ENCODE data around the gene ZFHX3.

The ZFHX3 gene

DNA sequence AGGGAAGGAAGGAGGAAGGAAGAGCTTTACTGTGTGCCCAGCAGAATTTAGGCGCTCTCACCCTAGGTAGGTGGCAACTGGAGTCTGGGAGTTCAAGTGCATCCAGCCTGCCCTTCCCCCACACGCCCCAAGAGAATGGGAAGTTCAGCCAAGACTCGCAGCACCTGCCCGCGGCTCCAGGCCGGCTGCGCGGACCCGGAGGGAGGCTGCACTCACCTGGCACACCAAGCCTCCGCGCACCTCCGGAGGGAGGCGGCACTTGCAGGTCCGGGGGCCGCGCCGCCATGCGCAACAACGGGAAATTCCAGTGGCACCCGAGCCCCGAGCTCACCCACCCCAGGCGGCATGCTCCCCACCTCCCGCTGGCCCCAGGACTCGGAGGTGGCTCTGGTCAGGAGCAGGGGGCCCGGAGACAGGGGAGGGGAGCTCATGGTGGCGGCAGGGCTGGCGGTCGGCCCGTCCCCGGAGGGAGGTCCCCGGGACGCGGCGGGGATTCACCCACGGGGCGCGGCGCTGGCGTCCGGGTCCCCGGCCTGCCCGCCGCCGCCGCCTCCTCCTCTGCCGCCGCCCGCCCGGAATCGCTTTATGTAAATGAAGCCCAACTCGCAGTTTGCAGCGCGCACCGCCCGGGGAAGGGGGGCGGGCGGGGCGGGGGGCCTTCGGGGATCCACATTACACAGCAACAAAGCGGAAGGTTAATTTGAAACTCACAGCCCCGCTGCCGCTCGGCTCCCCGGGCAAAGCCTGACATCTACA, at the start of gene ZFHX3:
TSS of gene ZFHX3 (minus strand) at position 593 of the 756 bp plus-strand sequence. CDS start 87,983 bp downstream, outside the sequence.
- no peaks in the 10 kb centered on the region for H3K36me3 ChIP-seq (ENCODE audit: control insufficient read depth in 1 of 2, insufficient read depth in 2 of 2, low read length in 2 of 2)
- no peaks in the 10 kb centered on the region for H3K9me3 ChIP-seq (ENCODE audit: control insufficient read depth in 1 of 2, low read length in 2 of 2)
- peak within 1 kb of the TSS; percentile 56 to 73 for H3K4me3 ChIP-seq (ENCODE audit: low read depth in 1 of 2, low read length in 2 of 2)
- H3K27me3 ChIP-seq (ENCODE audit: control insufficient read depth in 1 of 2, insufficient read depth in 2 of 2, low read length in 2 of 2) = no peaks in the 10 kb centered on the region
- H3K27ac ChIP-seq (ENCODE audit: low read depth, low read length) = peak within 1 kb of the TSS; percentile 48
- peak within 1 kb of the TSS; percentile 34 to 63 for H3K9ac ChIP-seq (ENCODE audit: low read depth in 1 of 2, low read length in 2 of 2)
- H3K4me1 ChIP-seq (ENCODE audit: control insufficient read depth in 1 of 2, insufficient read depth in 2 of 2, low read length in 2 of 2) = peaks cover 29 to 44% of the 10 kb centered on the region in 2 donors

DNA sequence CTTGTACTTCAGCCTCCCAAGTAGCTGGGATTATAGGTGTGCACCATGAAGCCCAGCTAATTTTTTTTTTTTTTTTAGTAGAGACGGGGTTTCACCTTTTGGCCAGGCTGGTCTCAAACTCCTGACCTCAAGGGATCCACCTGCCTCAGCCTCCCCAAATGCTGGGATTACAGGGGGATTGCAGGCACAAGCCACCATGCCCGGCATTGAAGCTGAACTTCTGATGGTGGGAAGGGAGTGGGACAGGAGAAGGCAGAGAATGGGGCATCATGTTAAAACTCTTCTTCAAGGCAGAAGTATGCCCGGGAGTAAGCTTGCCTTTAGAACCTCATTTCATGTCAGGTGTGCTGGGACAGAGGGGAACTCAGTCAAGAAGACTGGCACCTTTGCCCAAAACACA, 48.6 kb upstream of the ZFHX3 start:
- H3K9me3 ChIP-seq (ENCODE audit: control insufficient read depth in 1 of 2, low read length in 2 of 2) = no peaks in the 10 kb centered on the region
- H3K9ac ChIP-seq (ENCODE audit: low read depth in 1 of 2, low read length in 2 of 2) = no peak overlapping the region
- peaks cover 3 to 8% of the 10 kb centered on the region in 2 donors for H3K27me3 ChIP-seq (ENCODE audit: control insufficient read depth in 1 of 2, insufficient read depth in 2 of 2, low read length in 2 of 2)
- H3K4me1 ChIP-seq (ENCODE audit: control insufficient read depth in 1 of 2, insufficient read depth in 2 of 2, low read length in 2 of 2) = peaks cover 5 to 8% of the 10 kb centered on the region in 2 donors
- H3K27ac ChIP-seq (ENCODE audit: low read depth, low read length) = no peak overlapping the region
- no peaks in the 10 kb centered on the region for H3K36me3 ChIP-seq (ENCODE audit: control insufficient read depth in 1 of 2, insufficient read depth in 2 of 2, low read length in 2 of 2)
- no peak overlapping the region for H3K4me3 ChIP-seq (ENCODE audit: low read depth in 1 of 2, low read length in 2 of 2)

- no peak overlapping the region for H3K4me3 ChIP-seq (ENCODE audit: low read depth in 1 of 2, low read length in 2 of 2)
- peaks cover 5 to 8% of the 10 kb centered on the region in 2 donors for H3K4me1 ChIP-seq (ENCODE audit: control insufficient read depth in 1 of 2, insufficient read depth in 2 of 2, low read length in 2 of 2)
- H3K9me3 ChIP-seq (ENCODE audit: control insufficient read depth in 1 of 2, low read length in 2 of 2) = no peaks in the 10 kb centered on the region
- no peaks in the 10 kb centered on the region for H3K36me3 ChIP-seq (ENCODE audit: control insufficient read depth in 1 of 2, insufficient read depth in 2 of 2, low read length in 2 of 2)
- H3K9ac ChIP-seq (ENCODE audit: low read depth in 1 of 2, low read length in 2 of 2) = no peak overlapping the region
- H3K27me3 ChIP-seq (ENCODE audit: control insufficient read depth in 1 of 2, insufficient read depth in 2 of 2, low read length in 2 of 2) = peaks cover 3 to 8% of the 10 kb centered on the region in 2 donors
- no peak overlapping the region for H3K27ac ChIP-seq (ENCODE audit: low read depth, low read length)
Measured at GRCh38 chr16:73095885-73096421, 48.0 kb upstream of the ZFHX3 start.

DNA sequence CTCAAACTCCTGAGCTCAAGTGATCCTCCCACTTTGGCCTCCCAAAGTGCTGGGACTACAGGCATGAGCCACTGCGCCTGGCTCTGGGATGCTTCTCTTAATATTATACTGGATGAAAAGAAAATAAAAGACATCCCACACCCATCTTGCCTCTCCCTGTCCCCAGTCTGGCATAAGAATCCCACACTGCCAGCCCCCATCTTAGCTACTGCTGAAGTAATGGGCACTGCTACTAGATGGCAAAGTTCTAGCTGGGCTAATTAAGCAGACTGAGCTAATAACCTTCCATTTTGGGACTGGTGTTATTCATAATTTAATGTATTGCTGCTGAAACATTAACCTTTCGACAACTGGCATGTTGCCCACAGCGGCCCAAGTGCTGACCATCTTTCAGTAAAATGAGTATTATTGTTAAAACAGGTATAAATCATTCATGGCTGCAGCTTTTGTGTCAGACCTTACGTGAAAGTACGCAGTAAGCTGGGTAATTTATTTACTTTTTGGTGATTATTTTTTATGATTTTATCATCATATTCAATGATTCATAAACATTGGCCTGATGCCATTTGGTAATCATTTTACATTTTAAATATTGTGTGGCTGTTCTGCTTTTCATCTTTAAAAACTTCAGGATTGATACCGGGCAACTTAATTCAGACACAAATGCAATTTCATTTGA, 47.4 kb upstream of the ZFHX3 start:
- Histone ChIP-seq H3K9me3 (ENCODE audit: control insufficient read depth in 1 of 2, low read length in 2 of 2) (no peaks in the 10 kb centered on the region), H3K4me1 (ENCODE audit: control insufficient read depth in 1 of 2, insufficient read depth in 2 of 2, low read length in 2 of 2) (peaks cover 5 to 8% of the 10 kb centered on the region in 2 donors), H3K27ac (ENCODE audit: low read depth, low read length) (no peak overlapping the region), H3K27me3 (ENCODE audit: control insufficient read depth in 1 of 2, insufficient read depth in 2 of 2, low read length in 2 of 2) (peaks cover 3 to 8% of the 10 kb centered on the region in 2 donors), H3K36me3 (ENCODE audit: control insufficient read depth in 1 of 2, insufficient read depth in 2 of 2, low read length in 2 of 2) (no peaks in the 10 kb centered on the region), H3K9ac (ENCODE audit: low read depth in 1 of 2, low read length in 2 of 2) (no peak overlapping the region), H3K4me3 (ENCODE audit: low read depth in 1 of 2, low read length in 2 of 2) (no peak overlapping the region)

GRCh38 chr16:73094371-73094770, 46.4 kb upstream of the ZFHX3 start:
- Histone ChIP-seq H3K9ac (ENCODE audit: low read depth in 1 of 2, low read length in 2 of 2) (no peak overlapping the region), H3K36me3 (ENCODE audit: control insufficient read depth in 1 of 2, insufficient read depth in 2 of 2, low read length in 2 of 2) (no peaks in the 10 kb centered on the region), H3K9me3 (ENCODE audit: control insufficient read depth in 1 of 2, low read length in 2 of 2) (no peaks in the 10 kb centered on the region), H3K4me1 (ENCODE audit: control insufficient read depth in 1 of 2, insufficient read depth in 2 of 2, low read length in 2 of 2) (peaks cover 5 to 8% of the 10 kb centered on the region in 2 donors), H3K27me3 (ENCODE audit: control insufficient read depth in 1 of 2, insufficient read depth in 2 of 2, low read length in 2 of 2) (peaks cover 3 to 8% of the 10 kb centered on the region in 2 donors), H3K4me3 (ENCODE audit: low read depth in 1 of 2, low read length in 2 of 2) (no peak overlapping the region), H3K27ac (ENCODE audit: low read depth, low read length) (no peak overlapping the region)

GRCh38 chr16:73093146-73094144, 45.5 kb upstream of the ZFHX3 start:
- no peak overlapping the region for H3K4me3 ChIP-seq (ENCODE audit: low read depth in 1 of 2, low read length in 2 of 2)
- no peak overlapping the region for H3K9ac ChIP-seq (ENCODE audit: low read depth in 1 of 2, low read length in 2 of 2)
- H3K4me1 ChIP-seq (ENCODE audit: control insufficient read depth in 1 of 2, insufficient read depth in 2 of 2, low read length in 2 of 2) = peaks cover 5 to 8% of the 10 kb centered on the region in 2 donors
- H3K36me3 ChIP-seq (ENCODE audit: control insufficient read depth in 1 of 2, insufficient read depth in 2 of 2, low read length in 2 of 2) = no peaks in the 10 kb centered on the region
- no peak overlapping the region for H3K27ac ChIP-seq (ENCODE audit: low read depth, low read length)
- H3K27me3 ChIP-seq (ENCODE audit: control insufficient read depth in 1 of 2, insufficient read depth in 2 of 2, low read length in 2 of 2) = peaks cover 3 to 8% of the 10 kb centered on the region in 2 donors
- no peaks in the 10 kb centered on the region for H3K9me3 ChIP-seq (ENCODE audit: control insufficient read depth in 1 of 2, low read length in 2 of 2)

- no peak overlapping the region for H3K9ac ChIP-seq (ENCODE audit: low read depth in 1 of 2, low read length in 2 of 2)
- no peak overlapping the region for H3K27ac ChIP-seq (ENCODE audit: low read depth, low read length)
- H3K9me3 ChIP-seq (ENCODE audit: control insufficient read depth in 1 of 2, low read length in 2 of 2) = no peaks in the 10 kb centered on the region
- no peaks in the 10 kb centered on the region for H3K36me3 ChIP-seq (ENCODE audit: control insufficient read depth in 1 of 2, insufficient read depth in 2 of 2, low read length in 2 of 2)
- H3K4me3 ChIP-seq (ENCODE audit: low read depth in 1 of 2, low read length in 2 of 2) = no peak overlapping the region
- H3K27me3 ChIP-seq (ENCODE audit: control insufficient read depth in 1 of 2, insufficient read depth in 2 of 2, low read length in 2 of 2) = peaks cover 3 to 8% of the 10 kb centered on the region in 2 donors
- peaks cover 5 to 8% of the 10 kb centered on the region in 2 donors for H3K4me1 ChIP-seq (ENCODE audit: control insufficient read depth in 1 of 2, insufficient read depth in 2 of 2, low read length in 2 of 2)
Measured at GRCh38 chr16:73092236-73092781, 44.4 kb upstream of the ZFHX3 start.

DNA sequence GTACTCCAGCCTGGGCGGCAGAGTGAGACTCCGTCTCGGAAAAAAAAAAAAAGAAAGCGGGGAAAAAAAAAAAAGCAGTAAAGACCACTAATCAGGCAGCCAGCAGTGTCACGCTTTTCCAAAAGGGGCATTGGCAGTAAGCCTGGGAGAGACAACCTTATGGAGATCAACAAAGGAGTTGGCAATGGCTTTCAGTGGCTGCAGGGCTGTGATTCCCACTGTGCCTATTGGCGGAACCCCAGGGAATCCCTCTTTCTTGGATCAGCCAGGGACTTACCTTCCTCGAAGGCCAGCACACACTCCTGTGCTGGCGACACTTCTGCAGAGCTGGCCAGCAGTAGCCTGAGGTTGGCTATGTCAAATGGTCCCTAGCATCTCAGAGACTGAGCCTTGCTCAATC, 43.2 kb upstream of the ZFHX3 start:
- H3K4me1 ChIP-seq (ENCODE audit: control insufficient read depth in 1 of 2, insufficient read depth in 2 of 2, low read length in 2 of 2) = peaks cover 5 to 8% of the 10 kb centered on the region in 2 donors
- H3K27me3 ChIP-seq (ENCODE audit: control insufficient read depth in 1 of 2, insufficient read depth in 2 of 2, low read length in 2 of 2) = peaks cover 3 to 8% of the 10 kb centered on the region in 2 donors
- H3K9me3 ChIP-seq (ENCODE audit: control insufficient read depth in 1 of 2, low read length in 2 of 2) = no peaks in the 10 kb centered on the region
- H3K4me3 ChIP-seq (ENCODE audit: low read depth in 1 of 2, low read length in 2 of 2) = no peak overlapping the region
- no peaks in the 10 kb centered on the region for H3K36me3 ChIP-seq (ENCODE audit: control insufficient read depth in 1 of 2, insufficient read depth in 2 of 2, low read length in 2 of 2)
- no peak overlapping the region for H3K9ac ChIP-seq (ENCODE audit: low read depth in 1 of 2, low read length in 2 of 2)
- H3K27ac ChIP-seq (ENCODE audit: low read depth, low read length) = no peak overlapping the region

DNA sequence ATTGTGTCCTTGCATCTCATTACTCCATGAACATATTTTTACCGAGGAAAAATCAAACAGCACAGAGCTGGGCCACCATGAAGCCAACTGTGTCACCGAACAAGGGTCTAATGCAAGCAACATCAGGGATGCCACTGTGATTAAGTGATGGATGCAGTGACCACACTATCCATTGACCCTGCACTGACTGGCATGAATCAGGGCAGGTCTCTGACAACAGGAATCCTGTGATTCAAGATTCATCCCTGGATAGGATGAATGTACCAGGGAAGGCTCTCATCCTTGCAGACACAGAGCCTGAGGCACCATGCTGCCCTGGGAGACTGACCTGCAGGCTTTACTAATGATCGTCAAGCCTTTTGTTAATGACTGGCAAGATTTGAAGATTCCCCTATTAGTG, 41.5 kb upstream of the ZFHX3 start:
- Histone ChIP-seq H3K9ac (ENCODE audit: low read depth in 1 of 2, low read length in 2 of 2) (no peak overlapping the region), H3K9me3 (ENCODE audit: control insufficient read depth in 1 of 2, low read length in 2 of 2) (no peaks in the 10 kb centered on the region), H3K27ac (ENCODE audit: low read depth, low read length) (no peak overlapping the region), H3K4me1 (ENCODE audit: control insufficient read depth in 1 of 2, insufficient read depth in 2 of 2, low read length in 2 of 2) (no peaks in the 10 kb centered on the region), H3K27me3 (ENCODE audit: control insufficient read depth in 1 of 2, insufficient read depth in 2 of 2, low read length in 2 of 2) (peaks cover 0 to 8% of the 10 kb centered on the region in 2 donors), H3K36me3 (ENCODE audit: control insufficient read depth in 1 of 2, insufficient read depth in 2 of 2, low read length in 2 of 2) (no peaks in the 10 kb centered on the region), H3K4me3 (ENCODE audit: low read depth in 1 of 2, low read length in 2 of 2) (no peak overlapping the region)

All from duodenal mucosa (tissue), 2 donors.